HG02759 (cell line): ENCODE results near the gene KDR.

ENCODE experiments used
- ATAC-seq: cut with Tn5 transposase; IDR thresholded peaks from one replicate; pipeline ENCODE4 v1.9.1; 2021; ENCODE audit warnings: mild to moderate bottlenecking, moderate library complexity; ENCODE audit not compliant: unreplicated experiment

Gene KDR

DNA sequence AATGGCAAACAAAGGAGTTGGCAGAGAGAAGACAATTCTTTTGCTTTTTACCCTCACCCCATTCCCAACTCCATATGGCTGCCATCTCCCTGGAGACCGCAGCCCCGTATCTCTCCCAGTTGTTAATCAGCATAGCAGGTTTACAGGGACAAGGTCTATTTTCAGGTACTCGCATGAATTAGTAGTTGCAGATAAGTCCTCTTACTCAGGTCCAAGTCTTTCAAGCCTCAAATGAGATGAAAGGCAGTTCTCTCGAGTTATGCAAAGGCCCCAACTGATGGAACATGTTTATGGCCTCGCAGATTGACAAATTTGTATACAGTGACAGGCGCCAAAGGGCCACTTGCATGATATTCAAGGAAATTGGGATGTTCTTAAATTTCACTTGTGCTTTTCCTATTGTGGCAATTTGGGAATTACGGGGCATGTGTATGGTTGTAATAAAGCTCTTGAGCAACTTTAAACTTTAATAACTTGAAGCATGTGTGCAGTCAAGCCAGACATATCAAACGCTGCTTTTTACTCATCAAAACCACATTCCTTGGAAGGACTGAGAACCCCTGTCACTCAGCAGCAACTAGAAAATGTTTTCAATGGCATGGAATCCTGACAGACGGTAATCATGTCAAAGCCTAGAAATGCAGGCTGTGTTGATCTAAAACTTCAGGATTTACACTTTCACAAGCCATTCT, 45.1 kb downstream of the KDR start:
- ATAC-seq, result no peak

- ATAC-seq, result no peak
Observed at GRCh38 chr4:55079451-55080173, 45.8 kb downstream of the KDR start.

- ATAC-seq, result no peak
Observed at GRCh38 chr4:55078987-55079386, 46.4 kb downstream of the KDR start.

GRCh38 chr4:55077577-55077976, 47.8 kb downstream of the KDR start:
- ATAC-seq, result no peak

DNA sequence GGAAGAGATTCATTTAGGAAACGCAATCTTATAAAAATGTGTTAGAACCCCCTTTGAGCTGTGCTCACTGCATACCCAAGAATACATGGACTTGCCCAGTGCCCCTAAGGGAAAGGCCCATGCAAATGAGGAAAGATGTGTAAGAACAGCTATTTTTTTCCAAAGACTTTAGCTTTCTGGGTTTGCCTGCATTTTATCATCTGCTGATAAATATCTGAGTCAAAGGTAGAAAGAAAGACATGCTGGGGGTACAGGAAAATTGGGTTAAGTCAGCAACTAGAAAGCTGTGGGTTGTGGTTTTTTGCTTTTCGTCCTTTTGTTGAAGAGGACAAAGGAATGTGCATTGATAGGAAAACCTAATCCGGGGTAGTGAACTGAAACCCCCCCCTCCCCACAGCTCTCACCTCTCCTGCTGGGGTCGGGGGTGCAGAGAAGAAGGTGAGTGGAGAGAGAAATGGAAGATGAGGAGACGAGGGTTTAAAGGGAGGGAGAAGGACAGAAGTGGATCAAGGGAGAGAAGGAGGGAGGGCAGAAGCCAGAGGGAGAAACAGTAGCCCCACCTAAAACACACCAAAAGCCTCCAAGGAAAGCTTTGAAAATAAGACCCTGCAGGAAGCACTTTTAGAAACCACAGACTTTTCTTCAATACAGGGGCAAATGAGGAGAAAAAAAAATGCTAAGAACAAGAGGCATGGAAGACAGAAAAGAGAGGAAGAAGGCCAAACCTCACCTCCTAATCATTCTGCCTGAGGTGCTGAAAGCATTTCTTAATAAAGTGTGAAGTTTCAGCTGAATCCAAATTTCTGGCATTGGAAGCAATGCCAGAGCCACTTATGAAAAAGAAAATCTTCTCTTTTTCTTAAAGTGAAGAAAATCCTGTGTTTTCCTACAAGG, 49.3 kb downstream of the KDR start:
- no peak for ATAC-seq

- ATAC-seq, result no peak
Observed at GRCh38 chr4:55075376-55075775, 50.0 kb downstream of the KDR start.

DNA sequence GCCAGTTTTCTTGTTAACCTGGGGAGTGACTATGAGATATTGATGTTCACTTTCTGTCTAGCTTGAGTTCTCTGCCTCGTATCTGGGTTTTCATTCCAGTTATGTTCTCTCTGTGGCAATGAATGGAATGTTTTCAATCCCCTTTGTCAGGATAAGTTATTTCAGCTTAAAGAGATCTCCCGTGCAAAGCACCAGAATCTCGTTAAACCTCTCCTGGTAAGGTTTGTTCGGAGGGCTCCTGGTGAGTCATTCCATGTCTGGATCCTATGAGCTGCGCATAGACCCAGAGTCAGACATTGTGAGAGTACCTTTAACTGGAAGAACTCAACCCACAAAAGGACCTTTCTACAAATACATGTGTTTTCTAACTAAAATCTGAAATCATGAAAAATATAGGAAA, 51.0 kb downstream of the KDR start:
- ATAC-seq, result no peak

DNA sequence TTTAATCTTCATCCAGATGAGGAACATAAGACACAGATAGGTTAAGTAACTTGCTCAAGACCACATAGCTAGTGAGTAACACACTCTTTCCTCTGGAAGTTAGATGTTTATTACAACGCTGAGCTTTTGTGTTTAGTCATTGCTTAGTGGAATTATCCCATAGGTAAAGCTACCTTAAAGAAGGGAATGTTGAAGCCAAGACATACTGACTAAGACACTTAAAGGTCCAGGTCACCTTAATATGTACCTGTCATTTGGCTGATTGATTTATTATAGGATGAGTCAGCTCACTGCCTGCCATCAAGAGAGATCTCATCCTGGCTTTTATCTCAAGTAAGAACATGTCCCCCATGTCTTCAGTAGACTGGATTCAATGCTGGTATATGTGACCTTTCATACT, 53.4 kb downstream of the KDR start:
- no peak for ATAC-seq

DNA sequence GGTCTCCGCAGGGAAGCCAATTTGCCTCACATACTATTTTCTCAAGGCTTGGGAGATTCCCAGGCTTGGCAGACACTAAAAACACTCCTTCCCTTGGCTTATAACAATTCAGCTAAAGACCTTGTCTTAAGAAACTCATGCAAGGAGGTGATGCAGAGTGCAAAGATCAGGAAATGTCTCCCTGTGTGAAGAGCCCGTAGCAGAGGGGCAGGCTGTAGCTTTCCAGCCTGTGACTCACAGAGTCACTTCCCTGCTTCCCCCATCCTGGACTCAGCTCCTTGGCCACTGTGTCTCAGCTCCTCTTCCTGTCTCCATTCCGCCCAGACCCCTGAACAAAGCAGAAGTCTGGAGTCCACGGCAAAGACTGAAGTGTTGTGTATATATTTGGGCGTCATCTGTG, 56.1 kb downstream of the KDR start:
- no peak for ATAC-seq

DNA sequence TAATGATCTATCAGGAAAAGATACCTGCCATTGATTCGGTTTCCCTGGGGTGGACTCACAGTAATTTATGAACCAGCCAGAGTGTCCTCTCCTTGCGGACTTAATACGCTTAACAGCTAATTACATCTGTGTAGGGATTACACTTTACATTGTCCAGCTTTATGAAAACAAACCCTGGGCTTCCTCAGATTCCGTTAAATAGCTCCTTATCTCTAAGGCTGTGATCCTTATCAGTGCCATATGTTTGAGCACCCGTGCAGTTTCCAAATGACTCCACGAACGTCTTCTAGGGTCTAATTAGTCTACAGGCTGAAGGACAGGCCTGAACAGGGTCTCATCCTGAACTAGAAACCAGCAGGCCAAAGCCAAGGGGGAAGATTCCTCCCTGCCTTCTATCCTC, 56.9 kb downstream of the KDR start:
- no peak for ATAC-seq

DNA sequence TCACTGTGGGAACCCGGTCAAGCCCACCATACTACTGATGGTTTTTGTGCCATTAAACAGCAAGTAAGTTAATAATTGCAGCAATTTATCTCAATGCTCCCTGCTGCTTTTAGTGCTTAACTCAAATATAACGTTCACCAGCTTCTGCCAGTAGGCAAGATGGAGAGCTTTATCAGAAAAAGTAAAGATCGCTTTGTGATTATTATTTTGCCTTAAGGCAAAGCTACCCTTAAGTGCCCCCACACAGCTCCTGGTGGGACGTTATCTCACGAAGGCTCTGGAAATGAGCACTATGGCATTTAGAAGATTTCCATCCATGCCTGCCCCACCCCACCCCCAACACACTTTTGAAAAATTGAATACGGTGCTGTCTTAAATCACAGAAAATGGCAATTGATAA, 59.4 kb downstream of the KDR start:
- no peak for ATAC-seq

- no peak for ATAC-seq
Observed at GRCh38 chr4:55055529-55055928, 69.9 kb downstream of the KDR start.

DNA sequence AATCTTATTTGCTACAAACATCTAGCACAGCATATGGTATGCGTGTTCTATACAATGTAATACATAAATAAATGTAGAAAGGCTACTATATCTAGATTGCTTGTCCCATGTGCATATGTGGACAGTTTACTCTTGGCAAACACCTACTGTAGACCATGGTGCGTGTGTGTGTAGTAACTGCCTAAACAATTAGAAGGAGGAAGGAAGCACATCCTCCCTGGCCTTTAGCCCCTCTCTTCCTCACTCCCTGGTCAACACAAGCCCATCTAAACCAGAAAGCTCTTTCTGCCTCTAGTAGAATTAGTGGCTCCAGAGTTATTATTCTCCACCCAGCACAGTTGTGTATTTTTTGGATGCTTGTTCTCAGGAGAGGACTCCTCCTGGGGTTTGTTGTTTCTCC, 73.9 kb downstream of the KDR start:
- ATAC-seq, result no peak

- ATAC-seq, result no peak
Observed at GRCh38 chr4:55050418-55050950, 74.9 kb downstream of the KDR start.

- ATAC-seq, result no peak
Observed at GRCh38 chr4:55038176-55038890, 87.1 kb downstream of the KDR start.

DNA sequence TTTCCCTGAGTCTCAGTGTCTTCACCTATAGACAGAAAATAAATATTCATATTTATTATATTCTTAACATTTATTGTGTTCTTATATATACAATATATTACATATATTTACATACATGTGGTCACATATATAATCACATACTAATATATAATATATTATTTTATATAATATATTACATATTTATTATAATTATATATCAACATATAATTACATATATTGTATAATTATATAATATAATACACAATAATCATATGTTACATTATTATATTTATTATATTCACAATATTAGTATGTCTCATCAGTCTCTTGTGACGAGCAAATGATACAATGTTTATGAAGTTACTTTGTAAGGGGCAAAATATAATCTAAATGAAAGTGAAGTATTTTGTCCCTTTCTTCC, 87.7 kb downstream of the KDR start:
- ATAC-seq, result no peak

- ATAC-seq, result no peak
Observed at GRCh38 chr4:55036405-55036804, 89.0 kb downstream of the KDR start.

DNA sequence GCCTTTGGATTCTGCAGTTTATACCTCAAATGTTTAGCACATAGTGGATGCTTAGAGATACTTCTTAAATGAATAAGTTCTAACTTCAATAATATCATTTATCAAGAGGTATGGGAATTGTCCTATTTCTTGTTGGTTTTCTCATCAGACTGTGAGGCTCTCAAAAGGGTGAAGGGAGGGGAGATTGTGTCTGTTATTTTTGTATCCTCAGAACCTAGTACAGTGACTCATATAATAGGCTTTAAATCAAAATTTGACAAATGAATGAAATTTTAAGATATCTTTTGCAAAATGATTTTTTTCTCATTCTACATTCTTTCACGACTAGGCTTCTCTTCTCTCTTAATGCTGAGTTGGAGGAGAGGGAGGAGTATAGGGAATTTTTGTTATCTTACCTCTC, 89.5 kb downstream of the KDR start:
- no peak for ATAC-seq

- ATAC-seq, result no peak
Observed at GRCh38 chr4:55033296-55033695, 92.1 kb downstream of the KDR start.

DNA sequence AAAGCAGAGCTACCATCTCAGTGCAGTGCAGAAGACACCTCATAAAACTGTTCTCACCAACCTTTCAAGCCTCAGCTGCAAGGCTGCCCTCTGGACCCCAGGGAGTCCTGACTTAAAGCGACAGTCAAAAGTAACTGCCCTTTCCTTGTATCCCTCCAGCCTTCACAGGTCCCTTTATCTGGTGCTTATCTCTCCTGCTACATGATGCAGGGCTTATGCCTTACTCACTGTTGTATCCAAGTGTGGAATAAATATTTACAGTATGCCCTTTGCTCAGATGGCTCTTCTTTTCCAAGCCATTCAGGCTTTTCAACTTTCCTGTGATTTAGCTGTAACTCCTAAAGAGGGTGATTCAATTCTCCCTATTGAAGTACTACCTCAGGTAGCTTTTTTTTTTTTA, 92.6 kb downstream of the KDR start:
- ATAC-seq, result no peak

DNA sequence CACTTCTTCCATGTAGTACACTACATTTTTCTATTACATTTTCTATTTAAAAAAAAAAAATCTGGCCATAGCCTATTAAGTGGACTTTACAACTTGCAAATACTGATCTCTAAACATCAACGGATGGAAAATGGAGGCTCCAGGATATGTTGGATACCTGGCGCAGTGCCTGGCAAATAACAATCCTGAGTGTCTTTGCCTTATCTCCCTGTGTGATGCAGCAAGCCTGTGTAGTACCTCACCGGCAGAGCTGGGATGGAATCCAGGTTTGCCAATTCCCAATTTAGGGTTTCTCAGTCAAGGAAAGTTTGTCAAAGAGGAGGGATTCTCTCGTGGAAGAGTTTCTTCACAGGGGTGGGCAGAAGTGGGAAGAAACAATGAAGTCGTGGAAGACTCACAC, 93.2 kb downstream of the KDR start:
- ATAC-seq, result no peak
